ENCODE data around the gene RRAGB. TPM values are rescaled to one million over a fixed set of nuclear protein-coding genes. Genes with fewer than 3 reads are reported as not detected.
"Not testable (repeated sequence)": the region's sequence is repeated elsewhere in the genome, so short reads cannot be mapped to it uniquely, and the experiment has no call there.

RRAGB gene
- total RNA-seq, result 10 to 100 TPM; 17.2 to 24.9 (median 19.4) TPM

- intact Hi-C loops (cut with DNase I), result loop anchor here (10.0 kb wide), 1 partner anchor 197 kb away; no protein-coding TSS in a partner anchor
- Histone ChIP-seq H3K27ac (replicated peaks in 1 of 4) (peak within 1 kb of the TSS; percentile 80 to 89 (median 86)), H3K4me1 (peaks cover 0 to 26% (median 12%) of the 10 kb centered on the region in 4 donors), H3K4me3 (peak within 1 kb of the TSS; percentile 62 to 71 (median 64)), H3K27me3 (no peaks in the 10 kb centered on the region), H3K9me3 (no peaks in the 10 kb centered on the region), H3K36me3 (peaks cover 0 to 18% (median 0%) of the 10 kb centered on the region in 4 donors)
- peak; percentile 97 for DNase-seq (ENCODE audit: extremely low spot score)
- peak; percentile 54 to 74 for TF ChIP-seq POLR2AphosphoS5 (IDR thresholded peaks at IDR 0.05)
- TF ChIP-seq EP300 (IDR thresholded peaks at IDR 0.05), result no peak
- TF ChIP-seq CTCF (IDR thresholded peaks at IDR 0.05), result peak; percentile 47 to 54 (median 51)
- TF ChIP-seq POLR2A (IDR thresholded peaks at IDR 0.05; ENCODE audit: low read depth), result no peak
- 42% methylated on average over 28 of the region's 46 CpGs for WGBS
Measured at GRCh38 chrX:55717521-55718497, at the start of gene RRAGB. Gene RRAGB, plus strand, starts transcription at chrX:55717749. Its CDS starts 579 bp downstream, at chrX:55718328.

GRCh38 chrX:55668084-55668483 lies 49.5 kb upstream of the RRAGB start:
- Histone ChIP-seq H3K4me1 (no peaks in the 10 kb centered on the region), H3K27ac (replicated peaks in 1 of 4) (no peak overlapping the region), H3K4me3 (no peak overlapping the region), H3K36me3 (no peaks in the 10 kb centered on the region), H3K27me3 (no peaks in the 10 kb centered on the region), H3K9me3 (peaks cover 0 to 38% (median 0%) of the 10 kb centered on the region in 4 donors)
- WGBS, result 29% methylated on average over 1 of the region's 1 CpG
- intact Hi-C loops (cut with DNase I), result no loop called here
- TF ChIP-seq POLR2A (IDR thresholded peaks at IDR 0.05; ENCODE audit: low read depth) (no peak), EP300 (IDR thresholded peaks at IDR 0.05) (no peak), POLR2AphosphoS5 (IDR thresholded peaks at IDR 0.05) (no peak), CTCF (IDR thresholded peaks at IDR 0.05) (no peak)
- DNase-seq (ENCODE audit: extremely low spot score), result no peak

GRCh38 chrX:55688579-55688978 lies 29.0 kb upstream of the RRAGB start:
- intact Hi-C loops (cut with DNase I); H3K27ac ChIP-seq (replicated peaks in 1 of 4); H3K27me3 ChIP-seq; H3K36me3 ChIP-seq; DNase-seq (ENCODE audit: extremely low spot score); H3K4me3 ChIP-seq; H3K4me1 ChIP-seq: not testable (repeated sequence)
- peaks cover 0 to 22% (median 0%) of the 10 kb centered on the region in 4 donors for H3K9me3 ChIP-seq
- WGBS, result 72% methylated on average over 10 of the region's 10 CpGs

- intact Hi-C loops (cut with DNase I), result no loop called here
- no peak for DNase-seq (ENCODE audit: extremely low spot score)
- TF ChIP-seq EP300 (IDR thresholded peaks at IDR 0.05), result no peak
- TF ChIP-seq POLR2AphosphoS5 (IDR thresholded peaks at IDR 0.05), result no peak
- no peak for TF ChIP-seq POLR2A (IDR thresholded peaks at IDR 0.05; ENCODE audit: low read depth)
- TF ChIP-seq CTCF (IDR thresholded peaks at IDR 0.05), result no peak
- Histone ChIP-seq H3K4me1 (no peaks in the 10 kb centered on the region), H3K27ac (replicated peaks in 1 of 4) (no peak overlapping the region), H3K4me3 (no peak overlapping the region), H3K36me3 (no peaks in the 10 kb centered on the region), H3K27me3 (no peaks in the 10 kb centered on the region), H3K9me3 (peaks cover 0 to 9% (median 0%) of the 10 kb centered on the region in 4 donors)
- 61% methylated on average over 5 of the region's 5 CpGs for WGBS
Measured at GRCh38 chrX:55695227-55696018, 22.1 kb upstream of the RRAGB start.

- H3K27ac ChIP-seq (replicated peaks in 1 of 4), result no peak overlapping the region
- no peaks in the 10 kb centered on the region for H3K36me3 ChIP-seq
- peaks cover 0 to 3% (median 0%) of the 10 kb centered on the region in 4 donors for H3K9me3 ChIP-seq
- H3K27me3 ChIP-seq, result no peaks in the 10 kb centered on the region
- no peak overlapping the region for H3K4me3 ChIP-seq
- no peaks in the 10 kb centered on the region for H3K4me1 ChIP-seq
- intact Hi-C loops (cut with DNase I), result no loop called here
- TF ChIP-seq POLR2AphosphoS5 (IDR thresholded peaks at IDR 0.05) (no peak), CTCF (IDR thresholded peaks at IDR 0.05) (no peak), POLR2A (IDR thresholded peaks at IDR 0.05; ENCODE audit: low read depth) (no peak), EP300 (IDR thresholded peaks at IDR 0.05) (no peak)
- DNase-seq (ENCODE audit: extremely low spot score), result no peak
- WGBS, result 67% methylated on average over 1 of the region's 1 CpG
Measured at GRCh38 chrX:55697381-55697780, 20.2 kb upstream of the RRAGB start.
